NCI-H187 (cell line): ENCODE data around the gene SLC35F3.

Experiments
- DNase-seq, 2 experiments: peaks; one replicate each; lab custom pipeline; 2025; lab: John Stamatoyannopoulos, UW

SLC35F3 gene

DNA sequence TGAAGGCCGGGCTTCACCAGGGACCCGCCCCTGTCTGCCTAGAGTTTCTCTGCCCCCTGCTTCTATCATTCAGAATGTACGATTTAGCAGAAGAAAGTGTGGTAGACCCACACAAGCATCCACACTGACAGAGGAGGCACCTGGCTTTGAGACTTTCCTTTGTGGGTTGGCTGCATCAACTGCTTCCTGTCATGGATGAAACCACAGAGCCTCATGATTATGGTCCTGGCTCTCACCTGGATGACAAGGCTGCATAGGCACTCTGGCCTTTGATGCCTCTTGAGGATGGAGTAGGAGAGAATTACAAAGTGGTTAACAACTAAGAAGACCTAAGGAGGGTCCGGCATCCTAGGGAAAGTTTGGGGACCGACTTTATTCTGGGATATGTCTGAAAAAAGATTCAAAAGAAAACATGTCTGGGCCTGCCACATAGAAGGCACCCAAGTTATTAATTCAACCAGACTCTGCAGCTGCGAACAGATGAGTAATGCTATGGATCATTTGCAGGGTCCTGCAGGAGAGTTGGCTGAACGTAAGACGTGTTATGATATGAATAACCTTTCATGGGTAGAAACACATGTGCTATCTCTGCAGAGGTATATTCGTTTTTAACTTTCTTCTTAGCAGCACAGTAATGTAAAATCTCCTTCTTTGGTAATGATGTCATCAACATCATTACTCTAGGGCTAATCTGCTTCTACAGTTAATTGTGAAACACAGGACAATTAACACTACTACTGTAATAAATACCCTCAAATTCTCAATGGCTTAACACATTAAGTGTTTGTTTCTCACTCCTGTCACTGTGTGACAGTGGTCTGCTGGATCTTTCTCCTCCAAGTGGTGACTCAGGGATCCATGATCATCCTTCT lies 136.2 kb downstream of the SLC35F3 start:
- DNase-seq = no peak

DNA sequence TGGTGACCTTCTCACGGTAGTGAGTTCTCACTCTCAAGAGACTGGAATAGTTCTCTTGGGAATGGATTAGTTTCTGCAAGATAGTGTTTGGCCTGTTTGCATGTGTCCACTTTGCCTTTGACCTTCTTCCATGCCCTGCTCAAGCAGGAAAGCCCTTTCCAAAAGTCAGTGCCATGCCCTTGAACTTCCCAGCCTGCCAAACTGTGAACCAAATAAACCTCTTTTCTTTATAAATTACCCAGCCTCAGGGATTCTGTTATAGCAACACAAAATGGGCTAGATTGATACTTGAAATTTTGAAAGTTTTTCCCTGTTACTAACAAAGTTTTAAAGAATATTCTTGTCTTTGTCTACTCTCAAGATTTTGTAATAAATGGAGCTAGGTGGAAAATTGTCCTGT lies 139.6 kb downstream of the SLC35F3 start:
- DNase-seq = no peak

GRCh38 chr1:234047123-234047522 lies 142.6 kb downstream of the SLC35F3 start:
- DNase-seq = no peak

- no peak for DNase-seq
Measured at GRCh38 chr1:234062166-234062565, 157.7 kb downstream of the SLC35F3 start.

- DNase-seq = peak in 1 of 2 experiments; percentile 13
Measured at GRCh38 chr1:234065794-234066447, 161.4 kb downstream of the SLC35F3 start.

GRCh38 chr1:234067581-234068337 lies 163.3 kb downstream of the SLC35F3 start:
- DNase-seq = no peak

- DNase-seq = no peak
Measured at GRCh38 chr1:234069760-234070159, 165.3 kb downstream of the SLC35F3 start.

GRCh38 chr1:234072793-234073192 lies 168.3 kb downstream of the SLC35F3 start:
- DNase-seq = no peak

DNA sequence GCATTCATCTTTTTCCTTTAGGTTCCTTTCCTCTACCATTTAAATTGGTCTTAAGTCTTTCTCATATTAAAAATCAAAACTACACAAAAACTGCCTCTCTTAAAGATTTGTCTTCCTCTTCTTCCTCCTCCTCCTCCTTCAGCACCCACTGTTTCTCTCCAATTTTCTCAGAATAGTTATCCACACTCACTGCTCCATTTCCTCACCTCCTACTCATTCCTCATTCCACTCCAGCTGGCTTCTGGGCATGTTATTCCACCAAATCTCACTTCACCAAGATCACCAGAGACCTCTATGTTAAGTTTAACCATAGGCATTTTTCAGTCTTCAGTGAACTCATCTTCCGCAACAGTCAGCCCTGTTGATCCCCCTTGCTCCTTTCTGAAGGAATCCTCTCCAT lies 173.7 kb downstream of the SLC35F3 start:
- no peak for DNase-seq

GRCh38 chr1:234079896-234080295 lies 175.4 kb downstream of the SLC35F3 start:
- DNase-seq = no peak

- no peak for DNase-seq
Measured at GRCh38 chr1:234083460-234083859, 179.0 kb downstream of the SLC35F3 start.

- no peak for DNase-seq
Measured at GRCh38 chr1:234089396-234089795, 184.9 kb downstream of the SLC35F3 start.

GRCh38 chr1:234090212-234091064 lies 186.0 kb downstream of the SLC35F3 start:
- no peak for DNase-seq

- DNase-seq = no peak
Measured at GRCh38 chr1:234091065-234091401, 186.6 kb downstream of the SLC35F3 start.

DNA sequence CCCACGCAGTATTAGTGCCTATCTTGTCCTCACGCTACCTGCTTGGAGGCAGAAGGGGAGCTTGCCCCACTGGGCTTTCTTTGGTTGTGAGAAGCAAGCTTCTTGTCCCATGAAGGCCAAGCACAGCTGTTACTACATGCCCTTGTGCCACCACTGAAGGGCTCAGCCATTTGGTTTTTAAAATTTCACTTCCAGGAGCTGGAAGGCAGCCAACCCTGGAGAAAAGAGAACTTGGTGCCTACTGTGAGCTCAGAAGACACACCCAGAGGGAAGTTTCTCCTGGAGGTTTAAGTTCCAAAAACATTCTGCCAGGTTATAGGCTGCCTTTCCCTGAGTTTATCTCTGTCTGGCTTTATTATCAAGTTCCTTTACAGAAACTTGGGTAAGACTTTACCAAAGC lies 187.4 kb downstream of the SLC35F3 start:
- DNase-seq = no peak

DNA sequence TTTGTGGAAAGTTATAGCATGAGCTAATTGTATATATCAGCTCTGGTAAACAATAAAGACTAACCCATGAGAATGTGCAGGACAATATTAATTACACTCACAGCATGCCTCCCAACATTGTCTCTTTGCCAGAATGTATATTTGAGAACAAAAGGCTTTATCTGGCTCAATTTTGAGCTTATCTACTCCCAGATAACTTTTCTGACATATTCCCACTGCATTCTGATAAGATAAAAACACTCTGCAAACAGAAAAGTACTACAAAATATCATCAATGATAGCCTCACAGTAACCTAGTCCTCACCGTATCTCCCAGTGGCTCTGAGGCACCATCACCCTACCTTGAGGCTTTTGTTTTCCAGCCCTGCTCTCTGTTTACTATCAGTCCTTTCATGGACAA lies 188.6 kb downstream of the SLC35F3 start:
- DNase-seq = no peak

- no peak for DNase-seq
Measured at GRCh38 chr1:234093741-234094140, 189.3 kb downstream of the SLC35F3 start.

DNA sequence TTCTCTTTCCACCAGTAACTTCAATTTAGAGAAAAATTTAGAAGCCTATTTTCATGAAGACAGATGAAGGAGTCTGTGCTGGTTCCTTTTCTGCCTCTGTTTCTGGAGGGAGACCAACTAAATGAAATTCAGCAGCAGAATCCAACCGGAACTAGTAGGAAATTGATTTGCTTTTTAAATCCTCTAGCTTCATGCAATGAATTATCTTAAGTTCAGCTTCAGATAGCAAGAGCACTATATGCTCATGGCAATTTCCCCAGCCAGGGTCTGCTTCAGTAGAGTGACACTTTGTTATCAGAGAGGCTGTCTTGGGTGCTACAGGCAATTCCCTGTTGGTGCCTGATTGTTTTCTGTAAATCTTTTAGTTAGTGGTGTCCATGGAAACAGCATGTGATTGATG lies 189.7 kb downstream of the SLC35F3 start:
- no peak for DNase-seq

- no peak for DNase-seq
Measured at GRCh38 chr1:234096161-234096770, 191.8 kb downstream of the SLC35F3 start.

DNA sequence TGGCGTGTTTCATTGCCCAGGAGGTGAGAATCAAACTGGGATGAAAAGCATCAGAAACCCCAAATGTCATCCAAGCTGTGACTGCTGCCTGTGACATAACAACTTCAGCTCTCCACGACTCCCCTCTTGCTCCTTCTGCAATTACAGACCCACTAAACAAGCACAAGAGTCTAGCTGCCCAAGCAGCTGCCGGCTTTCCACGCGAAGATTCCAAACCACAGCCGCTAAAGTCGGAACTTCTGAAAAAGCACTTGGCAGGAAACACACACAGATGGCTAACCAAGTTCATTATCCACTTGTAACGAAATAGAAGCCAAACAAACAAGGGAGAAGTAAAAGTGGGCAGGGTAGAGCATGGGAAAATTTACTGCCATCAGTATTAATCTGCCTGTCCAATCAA lies 198.1 kb downstream of the SLC35F3 start:
- DNase-seq = peak in 1 of 2 experiments; percentile 3

DNA sequence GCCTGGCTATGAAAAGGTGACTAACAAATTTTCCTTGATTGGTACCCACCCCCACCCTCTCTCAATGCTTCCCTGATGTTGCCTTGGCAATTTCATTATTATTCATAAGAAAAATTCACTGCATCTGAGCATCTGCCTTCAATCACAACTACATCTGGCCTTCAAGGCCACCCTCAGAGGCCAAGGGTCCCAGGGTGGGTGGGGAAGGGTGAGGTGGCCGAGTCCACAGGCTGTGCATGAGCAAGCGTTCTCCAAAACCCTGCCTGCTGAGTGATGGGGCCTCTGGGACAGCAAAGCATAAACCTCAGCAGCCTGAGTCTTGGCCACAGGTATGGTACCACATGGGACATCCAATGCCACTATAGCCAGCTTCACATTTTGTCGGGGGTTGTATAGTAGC lies 198.7 kb downstream of the SLC35F3 start:
- DNase-seq = no peak
